Nephron (organoid): ENCODE results near the gene SUOX.

Experiments used
- H3K27ac Mint-ChIP-seq, 3 experiments: 2 replicates each; pipeline ENCODE4 v1.8.0; 2020; ENCODE audit warnings: mixed read lengths in 3 of 3, mild to moderate bottlenecking in 2 of 3, moderate library complexity in 1 of 3
- H3K27me3 Mint-ChIP-seq: 2 replicates; pipeline ENCODE4 v1.8.0; 2021; ENCODE audit warnings: low read depth, mild to moderate bottlenecking, moderate library complexity, mixed read lengths
- H3K36me3 Mint-ChIP-seq: 2 replicates; pipeline ENCODE4 v1.8.0; 2020; ENCODE audit warnings: low read depth, mixed read lengths
- H3K4me1 Mint-ChIP-seq: 2 replicates; pipeline ENCODE4 v1.8.0; 2020; ENCODE audit warnings: mixed read lengths
- H3K4me3 Mint-ChIP-seq, 3 experiments: 2 replicates each; pipeline ENCODE4 v1.8.0; 2020; ENCODE audit warnings: mild to moderate bottlenecking in 3 of 3, mixed read lengths in 3 of 3, moderate library complexity in 2 of 3
- H3K9me3 Mint-ChIP-seq: 2 replicates; pipeline ENCODE4 v1.8.0; 2020; ENCODE audit warnings: mixed read lengths
- CTCF ChIP-seq, 3 experiments: fragments of 200-600 bp; sonication (generic); IDR thresholded peaks; one replicate each; pipeline ENCODE4 v1.5.0; 2021; ENCODE audit warnings: antibody characterized with exemption in 3 of 3; ENCODE audit not compliant: unreplicated experiment in 3 of 3

The SUOX gene

DNA sequence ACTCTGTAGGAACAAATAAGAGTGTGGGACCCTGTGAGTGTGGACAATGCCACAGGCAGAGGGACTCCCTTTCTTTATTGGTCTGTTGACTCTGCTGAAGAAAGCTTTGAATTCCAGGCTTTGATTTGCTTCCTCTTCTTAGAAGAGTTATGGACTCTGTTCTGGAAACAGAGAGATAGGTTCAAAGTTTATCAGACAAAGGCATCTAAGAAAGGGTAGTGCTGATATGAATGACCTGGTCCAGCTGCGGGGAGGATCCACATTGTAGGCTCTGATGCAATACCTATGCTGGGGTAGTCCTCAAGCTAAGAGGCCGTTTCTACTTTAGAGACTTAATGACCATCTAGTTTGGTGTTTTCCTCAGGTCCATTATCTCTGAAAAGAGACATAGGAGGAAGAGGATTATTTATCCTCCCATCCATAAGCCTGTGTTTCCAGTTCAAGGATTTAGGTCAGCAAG lies 13.1 kb downstream of the SUOX start:
- no peak for TF ChIP-seq CTCF (IDR thresholded peaks at IDR 0.05; ENCODE audit: unreplicated experiment in 3 of 3)
- no peaks in the 10 kb centered on the region for H3K27me3 Mint-ChIP-seq

GRCh38 chr12:56011509-56012090 lies 14.5 kb downstream of the SUOX start:
- H3K36me3 Mint-ChIP-seq: peaks cover 8% of the 10 kb centered on the region
- H3K4me1 Mint-ChIP-seq: peaks cover 54% of the 10 kb centered on the region
- H3K4me3 Mint-ChIP-seq: peak overlapping the region in 2 of 3 experiments; percentile 33 to 67
- H3K9me3 Mint-ChIP-seq: no peaks in the 10 kb centered on the region
- peak overlapping the region; percentile 67 to 99 (median 97) for H3K27ac Mint-ChIP-seq
- H3K27me3 Mint-ChIP-seq: no peaks in the 10 kb centered on the region
- no peak for TF ChIP-seq CTCF (IDR thresholded peaks at IDR 0.05; ENCODE audit: unreplicated experiment in 3 of 3)

More for the DNA sequence above, 13.1 kb downstream of the SUOX start:
- H3K4me3 Mint-ChIP-seq: peak overlapping the region; percentile 41 to 73 (median 71)
- no peaks in the 10 kb centered on the region for H3K9me3 Mint-ChIP-seq
- H3K36me3 Mint-ChIP-seq: peaks cover 10% of the 10 kb centered on the region
- peak overlapping the region; percentile 93 to 99 (median 97) for H3K27ac Mint-ChIP-seq
- H3K4me1 Mint-ChIP-seq: peaks cover 54% of the 10 kb centered on the region

DNA sequence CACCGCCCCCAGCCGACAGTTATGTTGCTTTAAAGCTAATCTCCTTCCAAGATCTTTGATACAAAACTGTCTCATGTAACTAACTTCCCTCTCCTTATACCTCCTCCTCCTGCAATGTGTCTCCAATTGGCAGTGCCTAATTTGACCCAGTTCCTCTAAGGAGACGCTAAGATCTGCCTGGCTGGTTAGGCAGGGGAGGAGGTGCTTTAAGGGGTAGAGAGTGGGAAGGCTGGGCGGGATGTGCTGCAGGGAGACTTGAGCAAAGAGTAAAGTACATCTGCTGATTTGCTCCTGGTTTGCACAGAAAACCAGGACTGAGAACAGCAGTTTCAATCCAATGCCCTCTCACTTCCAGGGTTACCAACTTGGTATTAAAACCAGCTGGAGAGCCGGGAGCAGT lies 16.4 kb downstream of the SUOX start:
- Mint-ChIP-seq H3K9me3 (no peaks in the 10 kb centered on the region), H3K36me3 (peaks cover 20% of the 10 kb centered on the region), H3K27me3 (no peaks in the 10 kb centered on the region), H3K27ac (peak overlapping the region; percentile 46 to 99 (median 92)), H3K4me3 (no peak overlapping the region), H3K4me1 (peaks cover 47% of the 10 kb centered on the region)
- no peak for TF ChIP-seq CTCF (IDR thresholded peaks at IDR 0.05; ENCODE audit: unreplicated experiment in 3 of 3)

DNA sequence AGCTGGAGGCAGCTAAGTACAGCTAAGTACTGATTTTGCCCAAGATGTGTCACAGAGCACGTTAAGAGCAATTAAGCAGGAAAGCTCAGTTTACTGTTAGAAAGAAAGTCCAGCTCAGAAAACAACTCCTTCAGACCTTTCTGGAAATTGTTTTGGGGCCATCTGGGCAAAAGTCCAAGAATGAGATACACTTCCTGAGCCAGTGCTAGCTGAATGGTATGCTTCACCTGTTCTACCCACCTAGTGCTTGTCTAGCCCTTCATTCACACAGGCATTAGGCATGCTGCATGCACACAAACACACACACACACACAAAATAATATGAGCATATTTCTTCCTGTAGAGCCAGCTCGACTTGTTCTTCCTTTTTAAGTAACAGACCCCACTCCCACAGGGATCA lies 17.1 kb downstream of the SUOX start:
- Mint-ChIP-seq H3K27me3 (no peaks in the 10 kb centered on the region), H3K4me3 (peak overlapping the region in 1 of 3 experiments; percentile 28), H3K36me3 (peaks cover 20% of the 10 kb centered on the region), H3K4me1 (peaks cover 44% of the 10 kb centered on the region), H3K9me3 (no peaks in the 10 kb centered on the region), H3K27ac (peak overlapping the region; percentile 87 to 99 (median 94))
- TF ChIP-seq CTCF (IDR thresholded peaks at IDR 0.05; ENCODE audit: unreplicated experiment in 3 of 3): no peak

- H3K36me3 Mint-ChIP-seq: peaks cover 20% of the 10 kb centered on the region
- H3K27me3 Mint-ChIP-seq: no peaks in the 10 kb centered on the region
- peak overlapping the region in 2 of 3 experiments; percentile 42 to 60 for H3K27ac Mint-ChIP-seq
- no peak for TF ChIP-seq CTCF (IDR thresholded peaks at IDR 0.05; ENCODE audit: unreplicated experiment in 3 of 3)
- no peaks in the 10 kb centered on the region for H3K9me3 Mint-ChIP-seq
- H3K4me1 Mint-ChIP-seq: peaks cover 42% of the 10 kb centered on the region
- H3K4me3 Mint-ChIP-seq: no peak overlapping the region
These were observed 20.1 kb downstream of the SUOX start for GRCh38 chr12:56017181-56017580.

DNA sequence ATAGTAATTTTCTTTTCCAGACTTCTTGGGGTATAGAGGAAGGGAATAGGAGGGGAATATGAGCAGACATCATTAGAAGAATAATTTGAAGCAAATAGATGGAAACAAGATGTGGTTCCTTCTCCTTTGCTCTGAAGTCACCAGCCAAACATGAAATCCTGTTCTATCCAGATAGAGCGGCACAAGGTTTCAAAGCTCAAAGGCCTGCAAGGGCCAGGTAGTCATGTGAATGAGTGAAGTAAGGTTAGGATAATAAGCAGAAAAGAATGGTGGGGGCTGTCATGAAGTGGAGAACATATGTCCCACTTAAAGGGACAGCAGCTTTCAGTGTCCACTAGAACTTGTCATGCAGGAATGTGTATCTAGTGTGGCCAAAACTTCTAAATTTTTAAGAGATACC lies 21.3 kb downstream of the SUOX start:
- peak overlapping the region; percentile 75 to 91 (median 91) for H3K27ac Mint-ChIP-seq
- no peak overlapping the region for H3K4me3 Mint-ChIP-seq
- TF ChIP-seq CTCF (IDR thresholded peaks at IDR 0.05; ENCODE audit: unreplicated experiment in 3 of 3): no peak

More for the DNA sequence above, 21.3 kb downstream of the SUOX start:
- H3K9me3 Mint-ChIP-seq: no peaks in the 10 kb centered on the region
- H3K4me1 Mint-ChIP-seq: peaks cover 50% of the 10 kb centered on the region
- no peaks in the 10 kb centered on the region for H3K27me3 Mint-ChIP-seq
- H3K36me3 Mint-ChIP-seq: peaks cover 19% of the 10 kb centered on the region
